Right lobe of liver (tissue), 6 donors: ENCODE results near the gene A3GALT2. TPM values are rescaled to one million over a fixed set of nuclear protein-coding genes. Genes with fewer than 3 reads are reported as not detected.

Source experiments
- ATAC-seq, 4 donors: fragments of 200-7000 bp; cut with Tn5 transposase; one replicate each; pipeline ENCODE4 v1.9.1; 2020; ENCODE audit warnings: mild to moderate bottlenecking in 4 of 4, moderate library complexity in 4 of 4
- DNase-seq, 3 donors: peaks; one replicate each; pipeline ENCODE4 v3.0.0-alpha.2; 2020
- H3K27ac ChIP-seq, 3 donors: fragments of 200-600 bp; one replicate each; pipeline ENCODE4 v1.8.0; 2022
- H3K27me3 ChIP-seq, 2 donors: fragments of 200-600 bp; one replicate each; pipeline ENCODE4 v1.8.0; 2022
- H3K36me3 ChIP-seq, 4 donors: fragments of 200-600 bp; sonication (generic) in 1 of 4; one replicate each; pipeline versions ENCODE4 v1.5.1 to v1.8.0; 2017 to 2022; ENCODE audit warnings: control low read depth in 1 of 4
- H3K4me1 ChIP-seq, 4 donors: fragments of 200-600 bp; sonication (generic) in 1 of 4; one replicate each; pipeline versions ENCODE4 v1.5.1 to v1.8.0; 2017 to 2022; ENCODE audit warnings: control low read depth in 1 of 4
- H3K4me3 ChIP-seq, 3 donors: fragments of 200-600 bp; one replicate each; pipeline ENCODE4 v1.8.0; 2022
- H3K9me3 ChIP-seq, 4 donors: fragments of 200-600 bp; sonication (generic) in 1 of 4; one replicate each; pipeline versions ENCODE4 v1.5.1 to v1.8.0; 2017 to 2022; ENCODE audit warnings: control low read depth in 1 of 4
- POLR2A ChIP-seq: fragments of 450-650 bp; IDR thresholded peaks from one replicate; pipeline ENCODE4 v1.6.1; 2017; ENCODE audit warnings: antibody characterized with exemption, mild to moderate bottlenecking
- WGBS: methylation state at CpG from one replicate; pipeline ENCODE4 v1.1.6; 2018; ENCODE audit warnings: low coverage, low lambda C conversion rate; ENCODE audit not compliant: insufficient coverage; ENCODE audit errors: missing lambda C conversion rate; 5-methylcytosine and 5-hydroxymethylcytosine counted together
- intact Hi-C, 2 donors: fragments of 100-400 bp; cut with DNase I; formaldehyde crosslinking; loops; one replicate each; pipeline versions ENCODE4 v1.11.2 to v1.14.1; 2022
- total RNA-seq, 6 experiments: library from RNA; depleted of rRNA in 2 of 6; stranded (reverse); fragments of >200 nt in 2 of 6; fragmentation: NEBNext Ultra II Directional in 3 of 6; extraction: Animal tissue kit (Norgen Biotek cat#: 25700) in 3 of 6; gene quantifications; one replicate each; pipeline versions ENCODE4 v1.1.0 to v1.2.4, GENCODE V29; 2016 to 2023
- TF ChIP-seq, protein P1 (sequence below), 4 donors: fragments of 200-600 bp in 3 of 4; fragments of 450-650 bp in 1 of 4; IDR thresholded peaks; one replicate each; pipeline versions ENCODE4 v1.5.1 to v1.8.0; 2016 to 2022; ENCODE audit warnings: antibody characterized with exemption in 4 of 4, mild to moderate bottlenecking in 2 of 4
- donor health status: DM: no; HTN: yes; CAD: no.
- donor health status: DM: no; HTN: no; CAD: no.
- donor health status: DM: no; HTN: no; CAD: no.
- donor health status: DM: no; HTN: yes; CAD: no.
- donor health status: DM: no; HTN: yes; CAD: no.

A3GALT2 gene
- total RNA-seq, 6 experiments from 2014 or later, result not detected

DNA sequence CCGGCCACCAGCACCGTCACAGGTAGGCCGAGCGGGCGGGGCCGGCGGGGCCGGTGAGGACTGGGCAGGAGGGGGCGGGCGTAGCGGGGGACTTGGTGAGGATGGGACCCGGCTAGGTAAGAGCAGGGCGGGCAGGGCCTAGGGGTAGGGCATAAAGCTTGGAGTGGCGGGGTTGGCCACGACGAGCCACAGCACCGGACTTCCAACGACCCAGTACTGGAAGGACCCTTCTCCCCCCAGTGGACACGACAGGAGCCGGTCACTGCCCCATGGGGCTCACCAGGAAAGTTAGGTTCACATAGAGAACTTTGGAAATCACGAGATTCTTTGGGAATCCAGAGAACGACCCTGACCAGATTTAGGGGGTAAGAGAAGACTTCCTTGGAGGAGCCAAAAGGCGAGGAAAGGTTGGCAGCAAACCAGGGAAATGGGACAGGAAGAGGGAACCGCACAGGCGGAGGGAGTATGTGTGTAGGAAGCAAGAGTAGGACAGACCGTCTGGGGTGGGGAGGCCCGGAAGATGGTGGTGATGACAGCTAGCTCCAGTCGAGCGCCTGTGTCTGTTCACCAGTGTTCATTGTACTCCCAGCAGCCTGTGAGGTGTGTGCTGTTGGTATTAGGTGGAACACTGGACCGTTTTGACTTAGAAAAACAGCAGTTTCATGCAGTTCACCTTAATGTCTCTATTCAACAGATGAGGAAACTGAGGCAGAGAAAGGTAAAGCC lies 44.2 kb downstream of the A3GALT2 start:
- WGBS, result 63% methylated on average over 7 of the region's 30 CpGs
- ATAC-seq, result peak in 1 of 4 donors; percentile 9
- intact Hi-C loops, result no loop called here
- Histone ChIP-seq H3K4me1 (no peaks in the 10 kb centered on the region), H3K27me3 (no peaks in the 10 kb centered on the region), H3K27ac (no peak overlapping the region), H3K4me3 (no peak overlapping the region), H3K36me3 (peaks cover 0 to 26% (median 2%) of the 10 kb centered on the region in 4 donors), H3K9me3 (no peaks in the 10 kb centered on the region)
- DNase-seq, result peak in 2 of 3 donors; percentile 31 to 43
- TF ChIP-seq, protein P1, sequence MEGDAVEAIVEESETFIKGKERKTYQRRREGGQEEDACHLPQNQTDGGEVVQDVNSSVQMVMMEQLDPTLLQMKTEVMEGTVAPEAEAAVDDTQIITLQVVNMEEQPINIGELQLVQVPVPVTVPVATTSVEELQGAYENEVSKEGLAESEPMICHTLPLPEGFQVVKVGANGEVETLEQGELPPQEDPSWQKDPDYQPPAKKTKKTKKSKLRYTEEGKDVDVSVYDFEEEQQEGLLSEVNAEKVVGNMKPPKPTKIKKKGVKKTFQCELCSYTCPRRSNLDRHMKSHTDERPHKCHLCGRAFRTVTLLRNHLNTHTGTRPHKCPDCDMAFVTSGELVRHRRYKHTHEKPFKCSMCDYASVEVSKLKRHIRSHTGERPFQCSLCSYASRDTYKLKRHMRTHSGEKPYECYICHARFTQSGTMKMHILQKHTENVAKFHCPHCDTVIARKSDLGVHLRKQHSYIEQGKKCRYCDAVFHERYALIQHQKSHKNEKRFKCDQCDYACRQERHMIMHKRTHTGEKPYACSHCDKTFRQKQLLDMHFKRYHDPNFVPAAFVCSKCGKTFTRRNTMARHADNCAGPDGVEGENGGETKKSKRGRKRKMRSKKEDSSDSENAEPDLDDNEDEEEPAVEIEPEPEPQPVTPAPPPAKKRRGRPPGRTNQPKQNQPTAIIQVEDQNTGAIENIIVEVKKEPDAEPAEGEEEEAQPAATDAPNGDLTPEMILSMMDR (IDR thresholded peaks at IDR 0.05), result no peak
- no peak for TF ChIP-seq POLR2A

DNA sequence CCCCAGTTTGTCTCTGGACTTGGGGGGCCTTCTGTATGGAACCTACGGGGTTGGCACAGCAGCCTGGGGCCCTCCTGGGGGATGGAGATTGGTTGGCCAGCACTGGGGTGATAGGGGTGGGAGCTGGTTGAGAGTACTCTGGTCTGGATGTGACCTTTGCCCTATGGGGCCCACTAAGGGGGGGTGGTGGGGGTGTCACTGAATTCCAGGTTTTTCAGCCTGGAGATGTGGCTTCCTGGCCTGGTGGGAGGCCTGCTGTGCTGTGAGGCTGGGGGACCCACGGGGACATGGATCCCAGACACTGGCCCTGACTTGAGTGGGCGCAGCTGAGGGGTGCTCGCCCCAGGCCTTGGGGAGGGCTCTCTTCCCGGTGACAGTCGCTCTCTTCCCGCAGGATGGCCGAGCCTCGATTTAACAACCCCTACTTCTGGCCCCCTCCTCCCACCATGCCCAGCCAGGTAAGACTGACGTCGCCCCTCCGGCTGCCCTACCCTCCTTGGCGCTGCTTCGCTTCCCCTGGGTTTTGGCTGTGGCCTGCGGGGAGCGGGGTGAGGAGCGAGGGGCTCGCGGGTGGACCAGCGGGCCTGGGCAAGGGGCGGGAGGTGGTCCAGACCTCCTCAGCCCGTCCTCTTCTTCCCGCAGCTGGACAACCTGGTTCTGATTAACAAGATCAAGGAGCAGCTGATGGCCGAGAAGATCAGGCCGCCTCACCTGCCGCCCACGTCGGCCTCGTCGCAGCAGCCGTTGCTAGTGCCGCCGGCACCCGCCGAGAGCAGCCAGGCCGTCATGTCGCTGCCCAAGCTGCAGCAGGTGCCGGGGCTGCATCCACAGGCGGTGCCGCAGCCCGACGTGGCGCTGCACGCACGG lies 45.0 kb downstream of the A3GALT2 start:
- Histone ChIP-seq H3K27me3 (no peaks in the 10 kb centered on the region), H3K36me3 (peaks cover 0 to 19% (median under 1%) of the 10 kb centered on the region in 4 donors), H3K4me1 (no peaks in the 10 kb centered on the region), H3K4me3 (no peak overlapping the region), H3K9me3 (no peaks in the 10 kb centered on the region), H3K27ac (no peak overlapping the region)
- DNase-seq (peak in 2 of 3 donors; percentile 30 to 34), ATAC-seq (no peak)
- WGBS, result 76% methylated on average over 3 of the region's 45 CpGs
- TF ChIP-seq POLR2A, result no peak
- TF ChIP-seq, protein P1 (IDR thresholded peaks at IDR 0.05), result no peak
- intact Hi-C loops, result no loop called here

DNA sequence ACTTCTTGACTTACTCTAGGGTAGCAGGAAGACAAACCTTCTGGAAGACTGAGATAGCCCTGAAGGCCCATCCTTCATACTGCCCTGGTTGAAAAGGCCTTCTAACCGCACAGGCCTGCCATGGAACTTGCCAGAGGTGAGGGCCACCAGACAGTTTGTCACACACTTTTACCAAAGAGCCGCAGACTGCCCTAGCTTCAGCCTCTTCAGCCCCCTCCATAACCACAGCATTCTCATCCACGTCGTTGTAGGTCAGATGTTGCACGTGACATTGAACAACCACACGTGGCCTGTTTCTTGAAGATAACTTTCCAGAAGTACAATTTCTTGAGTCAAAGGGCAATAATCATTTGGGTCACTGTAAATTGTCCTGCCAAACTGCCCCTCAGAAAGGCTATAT lies 45.7 kb downstream of the A3GALT2 start:
- no peak overlapping the region for H3K27ac ChIP-seq
- intact Hi-C loops, result no loop called here
- no peaks in the 10 kb centered on the region for H3K27me3 ChIP-seq
- DNase-seq, result peak in 2 of 3 donors; percentile 17 to 28
- H3K4me3 ChIP-seq, result no peak overlapping the region
- ATAC-seq, result no peak
- 91% methylated on average over 4 of the region's 6 CpGs for WGBS
- no peaks in the 10 kb centered on the region for H3K4me1 ChIP-seq
- H3K9me3 ChIP-seq, result no peaks in the 10 kb centered on the region
- TF ChIP-seq, protein P1 (IDR thresholded peaks at IDR 0.05), result no peak
- TF ChIP-seq POLR2A, result no peak
- peaks cover 0 to 14% (median under 1%) of the 10 kb centered on the region in 4 donors for H3K36me3 ChIP-seq

DNA sequence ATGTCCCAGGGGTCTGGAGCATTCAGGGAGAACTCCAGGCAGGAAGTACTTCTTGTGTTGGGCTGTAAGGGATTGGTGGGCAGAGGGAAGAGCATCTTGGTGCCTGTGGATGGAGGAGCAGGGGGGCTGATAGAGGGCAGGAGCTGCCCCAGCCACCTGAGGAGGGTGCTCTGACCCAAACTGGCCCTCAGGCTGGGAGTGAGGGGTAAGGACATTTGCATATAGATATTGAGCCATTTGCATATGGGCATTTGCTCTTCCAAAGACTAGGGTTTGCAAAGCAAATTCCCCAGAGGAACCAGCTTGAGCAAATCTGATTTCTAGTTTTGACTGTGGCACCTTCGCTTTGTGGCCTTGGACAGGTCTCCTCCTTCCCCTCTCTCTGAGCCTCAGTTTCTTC lies 46.5 kb downstream of the A3GALT2 start:
- no peaks in the 10 kb centered on the region for H3K27me3 ChIP-seq
- peaks cover 0 to 14% (median under 1%) of the 10 kb centered on the region in 4 donors for H3K36me3 ChIP-seq
- no peak overlapping the region for H3K4me3 ChIP-seq
- no peak for ATAC-seq
- H3K4me1 ChIP-seq, result no peaks in the 10 kb centered on the region
- WGBS, result 100% methylated on average over 1 of the region's 1 CpG
- no peak overlapping the region for H3K27ac ChIP-seq
- intact Hi-C loops, result no loop called here
- no peak for TF ChIP-seq POLR2A
- TF ChIP-seq, protein P1 (IDR thresholded peaks at IDR 0.05), result no peak
- no peaks in the 10 kb centered on the region for H3K9me3 ChIP-seq
- peak in 2 of 3 donors; percentile 7 to 15 for DNase-seq
